Ascending aorta (tissue), 2 donors: ENCODE data around the gene ALG12. TPM values are rescaled to one million over a fixed set of nuclear protein-coding genes. Genes with fewer than 3 reads are reported as not detected.

Experiments
- DNase-seq, 2 donors: peaks; one replicate each; pipeline ENCODE4 v3.0.0-alpha.2; 2019; ENCODE audit warnings: low spot score in 2 of 2
- H3K27ac ChIP-seq, 2 donors: fragments of 200-600 bp; sonication (generic); one replicate each; pipeline ENCODE4 v1.5.1; 2016 to 2017; ENCODE audit warnings: mild to moderate bottlenecking in 1 of 2
- H3K27me3 ChIP-seq: fragments of 200-600 bp; sonication (generic); one replicate; pipeline ENCODE4 v1.5.1; 2017
- H3K36me3 ChIP-seq, 2 donors: fragments of 200-600 bp; sonication (generic); one replicate each; pipeline ENCODE4 v1.5.1; 2016
- H3K4me1 ChIP-seq, 2 donors: fragments of 200-600 bp; sonication (generic); one replicate each; pipeline ENCODE4 v1.5.1; 2016 to 2017; ENCODE audit warnings: mild to moderate bottlenecking in 1 of 2
- H3K4me3 ChIP-seq, 2 donors: fragments of 200-600 bp; sonication (generic); one replicate each; pipeline ENCODE4 v1.5.1; 2016 to 2017; ENCODE audit warnings: mild to moderate bottlenecking in 1 of 2
- H3K9me3 ChIP-seq, 2 donors: fragments of 200-600 bp; sonication (generic); one replicate each; pipeline ENCODE4 v1.5.1; 2016
- intact Hi-C: fragments of 100-400 bp; cut with DNase I; formaldehyde crosslinking; loops from one replicate; pipeline ENCODE4 v1.15.1; 2023
- total RNA-seq: library from RNA; depleted of rRNA; stranded (reverse); fragments of >200 nt; gene quantifications from one replicate; pipeline ENCODE4 v1.1.0, GENCODE V29; 2016
- TF ChIP-seq, protein P1 (sequence below), 3 experiments: fragments of 200-600 bp in 2 of 3; fragments of 450-650 bp in 1 of 3; sonication (generic) in 2 of 3; IDR thresholded peaks; one replicate each; pipeline ENCODE4 v1.5.1; 2016 to 2019; ENCODE audit warnings: antibody characterized with exemption in 3 of 3, mild to moderate bottlenecking in 1 of 3, moderate library complexity in 1 of 3

Gene ALG12
- total RNA-seq, 1 donor from 2014 or later, result 6.9 TPM

- Histone ChIP-seq H3K27ac (no peak overlapping the region), H3K36me3 (peaks cover 0 to 9% of the 10 kb centered on the region in 2 donors), H3K4me1 (no peaks in the 10 kb centered on the region), H3K9me3 (peaks cover 20 to 61% of the 10 kb centered on the region in 2 donors), H3K4me3 (no peak overlapping the region), H3K27me3 (no peaks in the 10 kb centered on the region)
- intact Hi-C loops, result no loop called here
- TF ChIP-seq, protein P1, sequence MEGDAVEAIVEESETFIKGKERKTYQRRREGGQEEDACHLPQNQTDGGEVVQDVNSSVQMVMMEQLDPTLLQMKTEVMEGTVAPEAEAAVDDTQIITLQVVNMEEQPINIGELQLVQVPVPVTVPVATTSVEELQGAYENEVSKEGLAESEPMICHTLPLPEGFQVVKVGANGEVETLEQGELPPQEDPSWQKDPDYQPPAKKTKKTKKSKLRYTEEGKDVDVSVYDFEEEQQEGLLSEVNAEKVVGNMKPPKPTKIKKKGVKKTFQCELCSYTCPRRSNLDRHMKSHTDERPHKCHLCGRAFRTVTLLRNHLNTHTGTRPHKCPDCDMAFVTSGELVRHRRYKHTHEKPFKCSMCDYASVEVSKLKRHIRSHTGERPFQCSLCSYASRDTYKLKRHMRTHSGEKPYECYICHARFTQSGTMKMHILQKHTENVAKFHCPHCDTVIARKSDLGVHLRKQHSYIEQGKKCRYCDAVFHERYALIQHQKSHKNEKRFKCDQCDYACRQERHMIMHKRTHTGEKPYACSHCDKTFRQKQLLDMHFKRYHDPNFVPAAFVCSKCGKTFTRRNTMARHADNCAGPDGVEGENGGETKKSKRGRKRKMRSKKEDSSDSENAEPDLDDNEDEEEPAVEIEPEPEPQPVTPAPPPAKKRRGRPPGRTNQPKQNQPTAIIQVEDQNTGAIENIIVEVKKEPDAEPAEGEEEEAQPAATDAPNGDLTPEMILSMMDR (IDR thresholded peaks at IDR 0.05), result no peak
- no peak for DNase-seq
Measured at GRCh38 chr22:49866134-49866533, 52.1 kb downstream of the ALG12 start.

GRCh38 chr22:49865156-49865555, 53.1 kb downstream of the ALG12 start:
- H3K36me3 ChIP-seq, result peaks cover 0 to 9% of the 10 kb centered on the region in 2 donors
- no peak for DNase-seq
- intact Hi-C loops, result no loop called here
- H3K27ac ChIP-seq, result no peak overlapping the region
- no peak overlapping the region for H3K4me3 ChIP-seq
- peaks cover 20 to 54% of the 10 kb centered on the region in 2 donors for H3K9me3 ChIP-seq
- TF ChIP-seq, protein P1 (IDR thresholded peaks at IDR 0.05), result no peak
- H3K27me3 ChIP-seq, result no peaks in the 10 kb centered on the region
- H3K4me1 ChIP-seq, result no peaks in the 10 kb centered on the region

DNA sequence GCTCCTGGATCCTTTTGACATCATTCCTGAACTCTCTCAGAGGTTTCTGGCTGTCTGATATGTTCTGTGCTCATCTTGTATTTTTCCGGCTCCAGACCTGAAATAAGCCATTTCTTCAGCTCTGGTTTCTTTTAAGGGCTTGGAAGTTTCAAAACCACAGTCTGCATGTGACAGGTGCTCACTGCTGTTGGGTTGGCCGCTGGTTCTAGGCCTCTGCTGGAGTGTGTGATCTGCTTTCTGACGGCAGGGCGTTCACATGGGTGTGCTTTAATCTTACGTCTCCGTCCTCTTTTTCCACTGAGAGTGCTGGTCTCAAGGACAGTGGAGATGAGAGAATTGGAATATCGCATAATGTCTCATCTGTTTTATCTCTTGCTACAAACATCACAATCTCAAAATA, 54.3 kb downstream of the ALG12 start:
- peaks cover 0 to 9% of the 10 kb centered on the region in 2 donors for H3K36me3 ChIP-seq
- no peak overlapping the region for H3K4me3 ChIP-seq
- H3K9me3 ChIP-seq, result peaks cover 11 to 43% of the 10 kb centered on the region in 2 donors
- TF ChIP-seq, protein P1 (IDR thresholded peaks at IDR 0.05), result no peak
- intact Hi-C loops, result no loop called here
- no peak overlapping the region for H3K27ac ChIP-seq
- DNase-seq, result no peak
- no peaks in the 10 kb centered on the region for H3K27me3 ChIP-seq
- no peaks in the 10 kb centered on the region for H3K4me1 ChIP-seq

DNA sequence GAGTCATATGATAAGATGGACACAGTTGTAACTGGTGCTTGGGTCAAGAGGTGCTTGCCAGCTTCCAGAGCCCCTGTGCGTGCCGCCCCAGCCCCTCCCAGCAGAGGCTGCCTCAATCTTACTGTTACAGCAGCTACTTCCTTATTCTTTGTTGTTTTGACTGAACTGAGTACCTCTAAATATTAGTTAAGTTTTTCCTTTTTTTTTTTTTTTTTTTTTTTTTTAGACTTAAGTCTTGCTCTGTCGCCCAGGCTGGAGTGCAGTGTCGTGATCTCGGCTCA, 55.8 kb downstream of the ALG12 start:
- Histone ChIP-seq H3K27me3 (no peaks in the 10 kb centered on the region), H3K9me3 (peaks cover 10 to 30% of the 10 kb centered on the region in 2 donors), H3K4me1 (no peaks in the 10 kb centered on the region), H3K36me3 (peaks cover 0 to 7% of the 10 kb centered on the region in 2 donors), H3K27ac (no peak overlapping the region), H3K4me3 (no peak overlapping the region)
- TF ChIP-seq, protein P1 (IDR thresholded peaks at IDR 0.05), result no peak
- intact Hi-C loops, result no loop called here
- DNase-seq, result no peak

GRCh38 chr22:49861642-49862495, 56.4 kb downstream of the ALG12 start:
- intact Hi-C loops, result no loop called here
- H3K4me3 ChIP-seq, result no peak overlapping the region
- H3K9me3 ChIP-seq, result peaks cover 10 to 24% of the 10 kb centered on the region in 2 donors
- no peaks in the 10 kb centered on the region for H3K4me1 ChIP-seq
- H3K27ac ChIP-seq, result no peak overlapping the region
- no peaks in the 10 kb centered on the region for H3K27me3 ChIP-seq
- H3K36me3 ChIP-seq, result peaks cover 0 to 4% of the 10 kb centered on the region in 2 donors
- TF ChIP-seq, protein P1 (IDR thresholded peaks at IDR 0.05), result no peak
- DNase-seq, result no peak
